ENCODE results near the gene KLHDC4.

GRCh38 chr16:87700406-87701077 is 65.2 kb downstream of the KLHDC4 start:
- TF ChIP-seq, protein P1, sequence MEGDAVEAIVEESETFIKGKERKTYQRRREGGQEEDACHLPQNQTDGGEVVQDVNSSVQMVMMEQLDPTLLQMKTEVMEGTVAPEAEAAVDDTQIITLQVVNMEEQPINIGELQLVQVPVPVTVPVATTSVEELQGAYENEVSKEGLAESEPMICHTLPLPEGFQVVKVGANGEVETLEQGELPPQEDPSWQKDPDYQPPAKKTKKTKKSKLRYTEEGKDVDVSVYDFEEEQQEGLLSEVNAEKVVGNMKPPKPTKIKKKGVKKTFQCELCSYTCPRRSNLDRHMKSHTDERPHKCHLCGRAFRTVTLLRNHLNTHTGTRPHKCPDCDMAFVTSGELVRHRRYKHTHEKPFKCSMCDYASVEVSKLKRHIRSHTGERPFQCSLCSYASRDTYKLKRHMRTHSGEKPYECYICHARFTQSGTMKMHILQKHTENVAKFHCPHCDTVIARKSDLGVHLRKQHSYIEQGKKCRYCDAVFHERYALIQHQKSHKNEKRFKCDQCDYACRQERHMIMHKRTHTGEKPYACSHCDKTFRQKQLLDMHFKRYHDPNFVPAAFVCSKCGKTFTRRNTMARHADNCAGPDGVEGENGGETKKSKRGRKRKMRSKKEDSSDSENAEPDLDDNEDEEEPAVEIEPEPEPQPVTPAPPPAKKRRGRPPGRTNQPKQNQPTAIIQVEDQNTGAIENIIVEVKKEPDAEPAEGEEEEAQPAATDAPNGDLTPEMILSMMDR (conservative IDR thresholded peaks at IDR 0.05; ENCODE audit: low read depth, low read length) = no peak
- TF ChIP-seq EZH2 (IDR thresholded peaks at IDR 0.05; ENCODE audit: low read length, unreplicated experiment) = no peak
